Fibroblast of pulmonary artery (primary cell): ENCODE data around the gene DNAJC18.
"Not testable (repeated sequence)": the region's sequence is repeated elsewhere in the genome, so short reads cannot be mapped to it uniquely, and the experiment has no call there.

Source experiments
- DNase-seq: peaks from one replicate; pipeline ENCODE4 v3.0.0-alpha.2; 2010; ENCODE audit warnings: low read depth
- H3K4me3 ChIP-seq: replicated peaks from 2 replicates; pipeline ENCODE4 v1.5.1; 2011; ENCODE audit warnings: low read depth, mild to moderate bottlenecking, control low read depth, low read length, moderate library complexity
- TF ChIP-seq, protein P1 (sequence below): IDR thresholded peaks from 2 replicates; pipeline ENCODE4 v1.5.1; 2011; ENCODE audit warnings: mild to moderate bottlenecking, control low read depth, low read length, inconsistent platforms; ENCODE audit errors: missing control alignments

DNAJC18 gene

GRCh38 chr5:139414581-139415130, 24.7 kb downstream of the DNAJC18 start:
- no peak for DNase-seq

GRCh38 chr5:139413963-139414362, 25.4 kb downstream of the DNAJC18 start:
- no peak for DNase-seq
- no peak overlapping the region for H3K4me3 ChIP-seq
- TF ChIP-seq, protein P1, sequence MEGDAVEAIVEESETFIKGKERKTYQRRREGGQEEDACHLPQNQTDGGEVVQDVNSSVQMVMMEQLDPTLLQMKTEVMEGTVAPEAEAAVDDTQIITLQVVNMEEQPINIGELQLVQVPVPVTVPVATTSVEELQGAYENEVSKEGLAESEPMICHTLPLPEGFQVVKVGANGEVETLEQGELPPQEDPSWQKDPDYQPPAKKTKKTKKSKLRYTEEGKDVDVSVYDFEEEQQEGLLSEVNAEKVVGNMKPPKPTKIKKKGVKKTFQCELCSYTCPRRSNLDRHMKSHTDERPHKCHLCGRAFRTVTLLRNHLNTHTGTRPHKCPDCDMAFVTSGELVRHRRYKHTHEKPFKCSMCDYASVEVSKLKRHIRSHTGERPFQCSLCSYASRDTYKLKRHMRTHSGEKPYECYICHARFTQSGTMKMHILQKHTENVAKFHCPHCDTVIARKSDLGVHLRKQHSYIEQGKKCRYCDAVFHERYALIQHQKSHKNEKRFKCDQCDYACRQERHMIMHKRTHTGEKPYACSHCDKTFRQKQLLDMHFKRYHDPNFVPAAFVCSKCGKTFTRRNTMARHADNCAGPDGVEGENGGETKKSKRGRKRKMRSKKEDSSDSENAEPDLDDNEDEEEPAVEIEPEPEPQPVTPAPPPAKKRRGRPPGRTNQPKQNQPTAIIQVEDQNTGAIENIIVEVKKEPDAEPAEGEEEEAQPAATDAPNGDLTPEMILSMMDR = no peak

More at GRCh38 chr5:139414581-139415130, 24.7 kb downstream of the DNAJC18 start:
- TF ChIP-seq, protein P1 = no peak
- no peak overlapping the region for H3K4me3 ChIP-seq

GRCh38 chr5:139413153-139413552, 26.2 kb downstream of the DNAJC18 start:
- no peak overlapping the region for H3K4me3 ChIP-seq
- no peak for DNase-seq
- TF ChIP-seq, protein P1 = no peak

DNA sequence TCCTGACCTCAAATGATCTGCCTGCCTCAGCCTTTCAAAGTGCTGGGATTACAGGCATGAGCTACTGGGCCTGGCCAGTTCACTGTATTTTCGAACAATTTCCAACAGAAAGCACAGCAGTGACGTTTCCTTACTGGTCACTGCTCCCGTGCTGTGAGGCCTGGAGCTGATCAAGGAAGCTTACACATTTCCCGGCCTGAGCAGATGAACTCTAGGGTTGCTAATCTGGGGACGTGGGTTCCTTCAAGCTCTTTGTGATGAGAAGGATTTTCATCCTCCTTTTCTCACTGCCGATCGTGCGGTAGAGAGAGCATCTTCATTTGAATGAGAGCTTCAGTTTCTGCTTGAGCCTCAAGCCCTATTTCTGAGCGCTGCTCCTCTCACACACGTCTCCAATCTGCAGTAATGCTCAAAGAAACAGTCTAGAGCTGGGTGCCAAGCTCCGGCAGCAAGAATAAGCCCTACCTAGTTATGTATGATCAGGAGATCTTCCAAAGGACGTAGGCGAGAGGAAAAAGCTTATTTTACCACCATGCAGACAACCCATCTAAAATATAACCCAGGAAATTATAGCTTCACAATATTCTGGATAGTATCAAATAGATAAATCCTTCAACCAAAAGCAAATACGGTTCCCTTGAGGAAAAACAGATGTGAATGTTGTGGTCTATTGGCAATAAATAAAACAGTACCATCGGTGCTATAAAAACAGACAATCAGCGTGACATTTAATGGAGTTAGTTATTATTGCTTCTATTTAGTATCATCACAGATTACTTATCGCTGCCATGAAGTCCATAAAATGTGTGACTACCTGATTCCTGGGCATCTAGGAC, 28.1 kb downstream of the DNAJC18 start:
- TF ChIP-seq, protein P1 = no peak
- no peak overlapping the region for H3K4me3 ChIP-seq
- DNase-seq = no peak

GRCh38 chr5:139410121-139410992, 29.0 kb downstream of the DNAJC18 start:
- H3K4me3 ChIP-seq = no peak overlapping the region
- no peak for DNase-seq
- TF ChIP-seq, protein P1 = no peak

DNA sequence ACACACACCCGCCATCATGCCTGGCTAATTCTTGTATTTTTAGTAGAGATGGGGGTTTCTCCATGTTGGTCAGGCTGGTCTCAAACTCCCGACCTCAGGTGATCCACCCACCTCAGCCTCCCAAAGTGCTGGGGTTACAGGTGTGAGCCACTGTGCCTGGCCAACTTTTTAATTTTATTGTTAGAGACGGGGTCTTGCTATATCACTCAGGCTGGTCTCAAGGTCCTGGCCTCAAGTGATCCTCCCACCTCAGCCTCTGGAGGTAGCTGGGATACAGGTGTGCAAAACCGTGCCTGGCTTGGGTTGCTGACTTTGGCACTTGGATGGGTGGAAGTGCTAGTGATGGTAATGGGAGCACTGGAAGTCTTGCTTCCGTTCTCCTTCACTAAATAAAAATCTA, 30.2 kb downstream of the DNAJC18 start:
- DNase-seq, H3K4me3 ChIP-seq: not testable (repeated sequence)

DNA sequence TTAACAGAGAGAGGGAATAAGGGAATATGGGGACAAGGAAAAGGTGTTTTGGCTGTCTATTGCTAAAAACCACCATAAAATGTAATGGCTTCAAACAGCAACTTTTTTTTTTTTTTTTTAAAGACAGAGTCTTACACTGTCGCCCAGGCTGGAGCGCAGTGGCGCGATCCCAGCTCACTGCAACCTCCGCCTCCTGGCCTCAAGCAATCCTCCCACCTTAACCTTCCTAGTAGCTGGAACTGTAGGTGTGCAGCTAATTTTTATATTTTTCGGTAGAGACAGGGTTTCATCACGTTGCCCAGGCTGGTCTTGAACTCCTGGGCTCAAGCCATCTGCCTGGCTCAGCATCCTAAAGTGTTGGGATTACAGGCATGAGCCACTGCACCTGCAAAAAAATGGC, 31.1 kb downstream of the DNAJC18 start:
- no peak for DNase-seq
- TF ChIP-seq, protein P1 = no peak

More for the DNA sequence above, 31.1 kb downstream of the DNAJC18 start:
- H3K4me3 ChIP-seq = no peak overlapping the region
